Measurements from ENCODE around the gene FBN1. TPM values are rescaled to one million over a fixed set of nuclear protein-coding genes. Genes with fewer than 3 reads are reported as not detected.

FBN1 gene
- total and polyA plus RNA-seq, 7 donors: 7.7 to 40.6 (median 16.4) TPM

- no peaks in the 10 kb centered on the region for H3K4me1 ChIP-seq
- H3K27ac ChIP-seq: no peak overlapping the region
- no peaks in the 10 kb centered on the region for H3K9me3 ChIP-seq
- no peak overlapping the region for H3K4me3 ChIP-seq
- ATAC-seq: no peak
- WGBS, 3 donors: 78 to 85% (median 79%) methylated on average over 2 of the region's 2 CpGs
- no peak for DNase-seq
- no peaks in the 10 kb centered on the region for H3K36me3 ChIP-seq (ENCODE audit: insufficient read depth in 1 of 2, low read depth in 1 of 2)
- no peaks in the 10 kb centered on the region for H3K27me3 ChIP-seq (ENCODE audit: insufficient read depth in 3 of 3, low read length in 2 of 3)
- intact Hi-C loops (cut with DNase I): no loop called here
- TF ChIP-seq CTCF (IDR thresholded peaks at IDR 0.05): no peak
Measured at GRCh38 chr15:48360841-48361240, 284.7 kb downstream of the FBN1 start.

Other genes with a start within 250 kb of the FBN1 start
- gene CEP152, start 165.4 kb upstream of the FBN1 start, total RNA-seq: 1 to 10 TPM in 1 of 4 donors, under 1 TPM in 3; 0.58 to 1.3 (median 0.89) TPM
- gene CEP152, start 165.4 kb upstream of the FBN1 start, polyA plus RNA-seq: under 1 TPM; 0.35 to 0.69 (median 0.42) TPM
- gene EID1, start 232.4 kb upstream of the FBN1 start, total RNA-seq: 100 to 1,000 TPM in 2 of 4 donors, 10 to 100 TPM in 2; 73.9 to 120 (median 98.2) TPM
- gene EID1, start 232.4 kb upstream of the FBN1 start, polyA plus RNA-seq: 100 to 1,000 TPM in 1 of 3 donors, 10 to 100 TPM in 2; 60.3 to 100 (median 88.1) TPM